ENCODE data around the gene DNAJC10.

DNA sequence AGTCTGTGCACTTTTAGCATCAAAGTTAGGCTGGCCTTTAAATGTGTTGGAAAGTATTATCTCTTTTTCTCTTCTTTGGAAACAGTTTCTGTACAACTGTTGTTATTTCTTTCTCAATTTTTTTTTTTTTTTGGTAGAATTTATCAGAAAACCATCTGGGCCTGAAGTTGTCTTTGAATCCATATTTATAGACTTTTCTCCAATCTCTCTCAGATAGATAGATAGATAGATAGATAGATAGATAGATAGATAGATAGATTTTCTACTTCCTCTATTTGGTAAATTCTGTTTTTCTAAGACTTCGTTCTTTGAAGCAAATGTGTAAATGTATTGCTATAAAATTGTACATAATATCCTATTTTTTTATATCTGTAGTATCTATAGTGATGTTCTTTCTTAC lies 17.5 kb downstream of the DNAJC10 start:
- TF ChIP-seq, protein P1, sequence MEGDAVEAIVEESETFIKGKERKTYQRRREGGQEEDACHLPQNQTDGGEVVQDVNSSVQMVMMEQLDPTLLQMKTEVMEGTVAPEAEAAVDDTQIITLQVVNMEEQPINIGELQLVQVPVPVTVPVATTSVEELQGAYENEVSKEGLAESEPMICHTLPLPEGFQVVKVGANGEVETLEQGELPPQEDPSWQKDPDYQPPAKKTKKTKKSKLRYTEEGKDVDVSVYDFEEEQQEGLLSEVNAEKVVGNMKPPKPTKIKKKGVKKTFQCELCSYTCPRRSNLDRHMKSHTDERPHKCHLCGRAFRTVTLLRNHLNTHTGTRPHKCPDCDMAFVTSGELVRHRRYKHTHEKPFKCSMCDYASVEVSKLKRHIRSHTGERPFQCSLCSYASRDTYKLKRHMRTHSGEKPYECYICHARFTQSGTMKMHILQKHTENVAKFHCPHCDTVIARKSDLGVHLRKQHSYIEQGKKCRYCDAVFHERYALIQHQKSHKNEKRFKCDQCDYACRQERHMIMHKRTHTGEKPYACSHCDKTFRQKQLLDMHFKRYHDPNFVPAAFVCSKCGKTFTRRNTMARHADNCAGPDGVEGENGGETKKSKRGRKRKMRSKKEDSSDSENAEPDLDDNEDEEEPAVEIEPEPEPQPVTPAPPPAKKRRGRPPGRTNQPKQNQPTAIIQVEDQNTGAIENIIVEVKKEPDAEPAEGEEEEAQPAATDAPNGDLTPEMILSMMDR (IDR thresholded peaks at IDR 0.05; ENCODE audit: low read length): no peak
- no peak for TF ChIP-seq EZH2 (IDR thresholded peaks at IDR 0.05; ENCODE audit: borderline replicate concordance, low read length)

Measured in OCI-LY1 (cell line).